GM19238 (cell line): Measurements from ENCODE around the gene PNMA5.

ENCODE experiments used
- DNase-seq: peaks from one replicate; pipeline ENCODE4 v3.0.0; 2011; ENCODE audit warnings: low spot score; ENCODE audit not compliant: insufficient read length

Gene PNMA5

GRCh38 chrX:152958524-152959465 is 35.1 kb downstream of the PNMA5 start:
- peak; percentile 66 for DNase-seq

- DNase-seq = no peak
These were observed 35.9 kb downstream of the PNMA5 start for GRCh38 chrX:152958047-152958446.

GRCh38 chrX:152950786-152951185 is 43.1 kb downstream of the PNMA5 start:
- no peak for DNase-seq

DNA sequence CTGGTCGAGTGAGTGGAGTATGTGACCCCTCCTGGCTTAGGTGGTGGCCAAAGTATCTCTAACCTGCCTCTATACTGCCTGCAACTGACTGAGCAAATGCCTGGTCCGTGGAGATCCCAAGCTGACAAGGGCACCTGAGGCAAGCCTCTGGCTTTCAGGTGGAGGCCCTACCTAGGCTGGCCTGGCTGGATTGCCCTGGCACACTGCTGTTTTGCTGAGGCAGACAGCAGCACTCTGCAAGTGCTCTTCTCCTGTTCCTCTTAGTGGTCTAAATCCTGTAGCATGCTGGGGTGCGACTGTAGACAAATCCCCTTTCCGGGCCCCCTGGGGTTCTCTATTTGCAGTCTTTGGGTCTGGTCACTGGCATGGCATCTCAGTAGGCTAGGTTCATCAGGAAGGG is 44.8 kb downstream of the PNMA5 start:
- DNase-seq = no peak

DNA sequence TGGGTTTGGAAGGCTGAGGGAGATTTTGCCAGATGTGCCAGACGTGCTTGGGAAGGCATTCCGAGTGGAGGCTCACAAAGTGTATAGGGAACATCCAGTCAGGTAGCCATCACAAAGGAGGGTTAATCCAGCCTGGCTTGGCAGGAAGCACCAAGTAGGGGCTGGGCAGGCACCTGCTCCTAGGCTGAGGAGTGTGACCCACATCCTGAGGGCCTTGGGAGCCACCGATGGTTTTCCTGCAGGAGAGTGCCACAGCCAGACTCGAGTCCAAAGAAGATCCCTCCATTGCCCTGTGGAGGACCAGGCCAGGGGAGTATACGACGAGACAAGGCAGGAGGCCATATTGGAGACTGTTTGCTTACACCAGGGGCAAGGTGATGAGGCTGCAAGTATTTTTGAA is 47.2 kb downstream of the PNMA5 start:
- no peak for DNase-seq

DNA sequence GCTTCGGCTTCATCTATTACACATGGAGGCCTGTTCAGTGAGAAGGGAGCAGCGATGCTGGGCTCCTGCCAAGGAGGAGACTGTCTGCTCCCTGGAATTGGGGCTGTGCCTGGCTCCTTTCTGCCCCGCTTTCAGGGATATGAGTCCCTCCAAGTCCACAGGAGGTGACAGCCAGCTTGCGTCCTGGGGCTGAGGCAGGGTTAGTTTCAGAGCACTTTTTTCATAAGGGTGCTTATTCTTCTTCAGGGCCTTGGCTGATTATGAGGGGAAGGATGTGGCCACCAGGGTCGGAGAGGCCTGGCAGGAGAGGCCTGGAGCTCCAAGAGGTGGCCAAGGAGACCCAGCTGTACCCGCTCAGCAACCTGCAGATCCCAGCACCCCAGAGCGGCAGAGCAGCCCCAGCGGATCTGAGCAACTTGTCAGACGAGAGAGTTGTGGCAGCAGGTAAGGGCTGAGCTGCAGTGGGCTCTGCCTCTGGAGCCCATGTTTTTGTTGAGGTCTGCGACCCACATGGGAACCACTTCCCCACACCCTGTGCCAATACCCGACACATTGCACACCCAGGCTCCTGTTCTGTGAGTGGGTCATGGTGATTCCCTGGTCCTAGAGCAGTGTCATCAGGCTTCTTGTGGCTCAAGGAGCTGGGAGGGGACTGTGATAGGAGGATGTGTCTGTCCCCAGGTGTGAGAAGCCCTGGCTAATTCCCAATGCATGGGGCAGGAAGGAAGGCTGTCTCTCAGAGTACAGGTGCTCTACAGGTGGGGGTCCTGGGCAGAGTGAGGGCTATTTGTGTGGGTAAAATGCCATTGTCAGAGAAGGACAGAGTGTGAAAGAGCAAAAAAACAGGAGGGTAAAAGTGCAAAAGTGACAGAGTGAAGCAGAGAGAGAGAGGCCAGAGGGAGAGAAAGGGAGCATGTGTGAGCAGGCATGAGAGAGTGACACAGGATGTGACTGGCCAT is 48.6 kb downstream of the PNMA5 start:
- DNase-seq = no peak

DNA sequence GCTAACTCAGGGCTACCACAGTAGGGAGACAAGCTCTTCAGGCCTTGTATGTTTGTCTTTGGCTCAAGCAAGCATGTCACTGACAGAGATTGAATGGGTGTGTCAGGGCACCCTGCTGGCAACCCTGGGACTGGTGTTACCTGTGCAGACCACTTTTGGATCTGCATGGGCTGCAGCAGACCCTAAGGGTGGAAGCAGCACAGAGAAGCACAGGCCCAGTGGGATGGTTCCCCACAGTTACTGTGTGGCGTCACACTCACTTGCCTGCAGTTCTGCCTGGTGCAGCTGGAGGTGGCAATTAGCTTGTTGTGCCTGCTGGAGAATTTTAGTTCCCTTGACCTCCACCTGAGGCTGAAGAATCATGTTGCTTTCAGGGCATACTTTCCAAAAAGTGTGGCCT is 50.1 kb downstream of the PNMA5 start:
- DNase-seq = no peak

DNA sequence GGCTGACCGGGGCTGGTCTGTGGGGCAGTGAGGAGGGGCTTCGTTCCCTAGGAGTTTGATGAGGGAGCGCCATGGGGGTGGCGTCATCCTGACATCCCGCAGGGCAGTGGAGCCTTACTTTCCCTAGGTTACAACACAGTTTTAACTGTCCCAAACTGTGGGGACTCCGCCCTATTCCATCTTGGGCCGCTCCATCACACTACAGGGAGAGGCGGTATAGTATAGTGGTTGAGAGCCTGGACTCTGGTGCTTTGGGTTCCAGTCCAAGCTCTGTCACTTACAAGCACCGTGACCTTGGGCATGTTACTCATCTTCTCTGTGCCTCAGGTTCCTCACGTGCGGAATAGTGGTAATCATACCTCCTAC is 51.9 kb downstream of the PNMA5 start:
- DNase-seq = no peak

DNA sequence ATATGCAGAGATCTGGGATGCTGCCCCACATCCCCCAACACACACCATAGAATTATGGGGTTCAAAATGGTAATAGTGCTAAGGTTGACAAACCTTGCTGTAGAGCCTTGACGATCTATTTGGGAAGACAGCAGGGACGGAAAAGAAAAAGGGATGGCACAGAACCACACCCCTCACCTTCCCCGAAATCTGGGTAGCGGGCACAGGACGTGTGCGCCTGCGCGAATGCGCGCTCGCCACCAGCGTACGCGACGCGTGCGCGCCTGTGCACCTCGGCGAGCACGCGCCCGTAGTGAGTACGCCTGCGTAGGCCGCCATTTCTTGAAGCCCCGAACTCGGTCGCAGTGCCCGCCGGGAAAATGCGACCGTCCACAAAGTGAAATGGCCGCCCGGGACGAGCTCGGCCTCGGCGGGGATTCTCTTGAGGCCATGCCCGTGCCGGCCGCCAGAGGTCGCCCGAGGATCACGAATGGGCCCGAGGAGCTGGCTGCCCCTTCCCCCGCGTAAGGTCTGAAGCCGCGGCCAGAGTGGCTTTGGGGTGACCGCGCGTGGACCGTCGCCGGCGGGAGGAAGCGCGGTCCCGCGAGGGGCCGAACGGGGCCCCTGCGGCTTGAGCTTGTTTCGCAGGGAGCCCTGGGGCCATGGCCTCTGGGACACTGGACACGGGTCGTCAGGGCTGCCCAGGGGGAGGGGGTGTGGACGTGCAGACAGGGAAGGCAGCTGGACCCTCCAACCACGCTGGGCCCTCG is 52.4 kb downstream of the PNMA5 start:
- DNase-seq = peak; percentile 82
